ENCODE results near the gene LTBP3. TPM values are rescaled to one million over a fixed set of nuclear protein-coding genes. Genes with fewer than 3 reads are reported as not detected.
A peak's percentile ranks its signal among the peaks of the same experiment; 100 is the strongest.

Gene LTBP3
- polyA plus RNA-seq, 1 of the 3 experiments (the other 2 are of a cell fraction), result 167 TPM

DNA sequence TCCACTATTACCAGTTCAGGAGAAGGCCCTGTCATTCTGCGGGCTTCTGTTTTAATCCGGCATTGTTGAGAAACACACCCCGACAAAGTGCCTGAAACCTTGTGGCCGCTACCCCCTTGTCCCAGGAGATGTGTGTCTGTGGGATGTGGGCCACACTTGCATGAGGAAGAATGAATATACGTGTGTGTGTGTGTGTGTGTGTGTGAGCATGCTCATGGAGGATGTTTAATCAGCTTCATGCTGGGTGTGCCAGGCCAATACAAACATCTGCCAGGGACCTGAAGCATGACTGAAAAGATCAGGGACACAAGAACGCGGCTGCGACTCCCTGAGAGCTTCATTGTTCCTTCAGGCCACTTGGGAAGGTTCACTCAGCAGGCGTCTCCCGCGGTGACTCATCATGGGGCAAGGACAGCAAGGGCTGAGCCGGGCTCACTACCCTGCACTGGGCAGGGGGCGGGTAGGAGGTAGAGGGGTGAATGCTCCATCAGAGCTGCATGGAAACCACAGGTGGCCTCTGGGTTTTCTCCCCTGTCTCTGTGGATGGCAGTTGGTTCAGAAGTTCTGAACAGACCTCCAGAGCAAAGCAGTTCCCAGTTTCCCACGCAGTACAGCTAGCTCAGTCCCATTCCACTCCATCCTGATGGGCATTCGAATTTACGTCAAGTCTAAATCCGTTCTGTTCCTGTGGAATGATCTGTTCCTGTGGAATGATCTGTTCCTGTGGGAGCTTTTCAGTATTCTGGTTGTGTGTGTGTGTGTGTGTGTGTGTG, 66.4 kb downstream of the LTBP3 start:
- no peak for DNase-seq
- H2AFZ ChIP-seq (ENCODE audit: low read depth), result no peak overlapping the region
- peak overlapping the region; percentile 83 for H3K4me2 ChIP-seq
- H3K79me2 ChIP-seq (ENCODE audit: insufficient read depth), result peaks cover 75% of the 10 kb centered on the region
- H3K36me3 ChIP-seq (replicated peaks in 1 of 2; ENCODE audit: control insufficient read depth in 1 of 2, insufficient read depth in 2 of 2, low read length in 1 of 2), result no peaks in the 10 kb centered on the region
- H3K9me3 ChIP-seq, result no peaks in the 10 kb centered on the region
- ChIA-PET CTCF (interaction anchor here (0.7 to 8.3 kb wide), 12 partner anchors 11 to 76 kb away, joined by 3 to 58 read pairs (median 4); partner anchors contain the start of gene NEAT1), POLR2A (interaction anchor here (10.5 to 26.8 kb wide), 3 partner anchors 11 to 69 kb away, joined by 283 to 1027 read pairs (median 591); partner anchors contain the start of genes MALAT1 and NEAT1)
- H3K9me2 ChIP-seq, result no peaks in the 10 kb centered on the region
- H3K4me3 ChIP-seq (ENCODE audit: low read depth in 2 of 2, low read length in 1 of 2), result peak overlapping the region in 1 of 2 experiments; percentile 40; a peak in 2 of 4 replicates
- H3K27ac ChIP-seq (ENCODE audit: low read depth in 2 of 2, low read length in 1 of 2), result peak overlapping the region; percentile 88 to 100
- H3K9ac ChIP-seq, result peak overlapping the region; percentile 95
- H4K20me1 ChIP-seq (ENCODE audit: insufficient read depth), result no peaks in the 10 kb centered on the region
- peaks cover 77 to 83% of the 10 kb centered on the region in 2 experiments for H3K4me1 ChIP-seq (ENCODE audit: control insufficient read depth in 1 of 2, insufficient read depth in 2 of 2, low read depth in 1 of 2, low read length in 1 of 2)
- H3K27me3 ChIP-seq (ENCODE audit: insufficient read depth), result no peaks in the 10 kb centered on the region
- 22% methylated on average over 16 of the region's 17 CpGs for WGBS (ENCODE audit: low lambda C conversion rate)
- peaks cover 85% of the 10 kb centered on the region for H3F3A ChIP-seq (replicated peaks; ENCODE audit: insufficient read depth)
- TF ChIP-seq TEAD4 (IDR thresholded peaks at IDR 0.05; ENCODE audit: borderline replicate concordance, insufficient read depth) (no peak), EP300 (IDR thresholded peaks at IDR 0.05; ENCODE audit: borderline replicate concordance in 1 of 2, low read depth in 1 of 2, low read length in 1 of 2) (no peak; a peak in 1 of 4 replicates), FOXM1 (IDR thresholded peaks at IDR 0.05; ENCODE audit: low read depth) (no peak), FOXJ3 (CRISPR knock-in tag; IDR thresholded peaks at IDR 0.05) (no peak), JUND (IDR thresholded peaks at IDR 0.05) (peak; percentile 64), MEF2A (IDR thresholded peaks at IDR 0.05; ENCODE audit: borderline replicate concordance, low read depth) (peak; percentile 76; the same call in 1 of the 2 replicates), NRF1 (IDR thresholded peaks at IDR 0.05; ENCODE audit: low read depth, low read length) (peak; percentile 7; the same call in 1 of the 2 replicates), NFIC (IDR thresholded peaks at IDR 0.05; ENCODE audit: borderline replicate concordance) (peak; percentile 14; the same call in 1 of the 2 replicates), RXRA (IDR thresholded peaks at IDR 0.05; ENCODE audit: borderline replicate concordance, low read depth) (no peak; the same call in 1 of the 2 replicates), MXI1 (IDR thresholded peaks at IDR 0.05; ENCODE audit: low read depth, low read length) (no peak), POLR2AphosphoS5 (IDR thresholded peaks at IDR 0.05; ENCODE audit: low read depth, low read length) (peak; percentile 63; the same call in 1 of the 2 replicates), GATA2 (CRISPR knock-in tag; IDR thresholded peaks at IDR 0.05) (no peak), RFX5 (IDR thresholded peaks at IDR 0.05; ENCODE audit: low read length) (no peak), CHD2 (IDR thresholded peaks at IDR 0.05; ENCODE audit: low read length, partially characterized antibody) (no peak), RAD21 (IDR thresholded peaks at IDR 0.05; ENCODE audit: low read length) (no peak), TCF12 (IDR thresholded peaks at IDR 0.05) (peak; percentile 41)
- TF ChIP-seq, protein P1, sequence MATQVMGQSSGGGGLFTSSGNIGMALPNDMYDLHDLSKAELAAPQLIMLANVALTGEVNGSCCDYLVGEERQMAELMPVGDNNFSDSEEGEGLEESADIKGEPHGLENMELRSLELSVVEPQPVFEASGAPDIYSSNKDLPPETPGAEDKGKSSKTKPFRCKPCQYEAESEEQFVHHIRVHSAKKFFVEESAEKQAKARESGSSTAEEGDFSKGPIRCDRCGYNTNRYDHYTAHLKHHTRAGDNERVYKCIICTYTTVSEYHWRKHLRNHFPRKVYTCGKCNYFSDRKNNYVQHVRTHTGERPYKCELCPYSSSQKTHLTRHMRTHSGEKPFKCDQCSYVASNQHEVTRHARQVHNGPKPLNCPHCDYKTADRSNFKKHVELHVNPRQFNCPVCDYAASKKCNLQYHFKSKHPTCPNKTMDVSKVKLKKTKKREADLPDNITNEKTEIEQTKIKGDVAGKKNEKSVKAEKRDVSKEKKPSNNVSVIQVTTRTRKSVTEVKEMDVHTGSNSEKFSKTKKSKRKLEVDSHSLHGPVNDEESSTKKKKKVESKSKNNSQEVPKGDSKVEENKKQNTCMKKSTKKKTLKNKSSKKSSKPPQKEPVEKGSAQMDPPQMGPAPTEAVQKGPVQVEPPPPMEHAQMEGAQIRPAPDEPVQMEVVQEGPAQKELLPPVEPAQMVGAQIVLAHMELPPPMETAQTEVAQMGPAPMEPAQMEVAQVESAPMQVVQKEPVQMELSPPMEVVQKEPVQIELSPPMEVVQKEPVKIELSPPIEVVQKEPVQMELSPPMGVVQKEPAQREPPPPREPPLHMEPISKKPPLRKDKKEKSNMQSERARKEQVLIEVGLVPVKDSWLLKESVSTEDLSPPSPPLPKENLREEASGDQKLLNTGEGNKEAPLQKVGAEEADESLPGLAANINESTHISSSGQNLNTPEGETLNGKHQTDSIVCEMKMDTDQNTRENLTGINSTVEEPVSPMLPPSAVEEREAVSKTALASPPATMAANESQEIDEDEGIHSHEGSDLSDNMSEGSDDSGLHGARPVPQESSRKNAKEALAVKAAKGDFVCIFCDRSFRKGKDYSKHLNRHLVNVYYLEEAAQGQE (IDR thresholded peaks at IDR 0.05; ENCODE audit: low read depth, low read length), result 0 out of 2 replicates have a peak, but pooled peaks have one; percentile 20
- TF ChIP-seq, protein P2, sequence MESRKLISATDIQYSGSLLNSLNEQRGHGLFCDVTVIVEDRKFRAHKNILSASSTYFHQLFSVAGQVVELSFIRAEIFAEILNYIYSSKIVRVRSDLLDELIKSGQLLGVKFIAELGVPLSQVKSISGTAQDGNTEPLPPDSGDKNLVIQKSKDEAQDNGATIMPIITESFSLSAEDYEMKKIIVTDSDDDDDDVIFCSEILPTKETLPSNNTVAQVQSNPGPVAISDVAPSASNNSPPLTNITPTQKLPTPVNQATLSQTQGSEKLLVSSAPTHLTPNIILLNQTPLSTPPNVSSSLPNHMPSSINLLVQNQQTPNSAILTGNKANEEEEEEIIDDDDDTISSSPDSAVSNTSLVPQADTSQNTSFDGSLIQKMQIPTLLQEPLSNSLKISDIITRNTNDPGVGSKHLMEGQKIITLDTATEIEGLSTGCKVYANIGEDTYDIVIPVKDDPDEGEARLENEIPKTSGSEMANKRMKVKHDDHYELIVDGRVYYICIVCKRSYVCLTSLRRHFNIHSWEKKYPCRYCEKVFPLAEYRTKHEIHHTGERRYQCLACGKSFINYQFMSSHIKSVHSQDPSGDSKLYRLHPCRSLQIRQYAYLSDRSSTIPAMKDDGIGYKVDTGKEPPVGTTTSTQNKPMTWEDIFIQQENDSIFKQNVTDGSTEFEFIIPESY (IDR thresholded peaks at IDR 0.05; ENCODE audit: borderline replicate concordance, low read depth), result no peak
- TF ChIP-seq, protein P3, sequence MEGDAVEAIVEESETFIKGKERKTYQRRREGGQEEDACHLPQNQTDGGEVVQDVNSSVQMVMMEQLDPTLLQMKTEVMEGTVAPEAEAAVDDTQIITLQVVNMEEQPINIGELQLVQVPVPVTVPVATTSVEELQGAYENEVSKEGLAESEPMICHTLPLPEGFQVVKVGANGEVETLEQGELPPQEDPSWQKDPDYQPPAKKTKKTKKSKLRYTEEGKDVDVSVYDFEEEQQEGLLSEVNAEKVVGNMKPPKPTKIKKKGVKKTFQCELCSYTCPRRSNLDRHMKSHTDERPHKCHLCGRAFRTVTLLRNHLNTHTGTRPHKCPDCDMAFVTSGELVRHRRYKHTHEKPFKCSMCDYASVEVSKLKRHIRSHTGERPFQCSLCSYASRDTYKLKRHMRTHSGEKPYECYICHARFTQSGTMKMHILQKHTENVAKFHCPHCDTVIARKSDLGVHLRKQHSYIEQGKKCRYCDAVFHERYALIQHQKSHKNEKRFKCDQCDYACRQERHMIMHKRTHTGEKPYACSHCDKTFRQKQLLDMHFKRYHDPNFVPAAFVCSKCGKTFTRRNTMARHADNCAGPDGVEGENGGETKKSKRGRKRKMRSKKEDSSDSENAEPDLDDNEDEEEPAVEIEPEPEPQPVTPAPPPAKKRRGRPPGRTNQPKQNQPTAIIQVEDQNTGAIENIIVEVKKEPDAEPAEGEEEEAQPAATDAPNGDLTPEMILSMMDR (IDR thresholded peaks at IDR 0.05), result no peak
- TF ChIP-seq, protein P4, sequence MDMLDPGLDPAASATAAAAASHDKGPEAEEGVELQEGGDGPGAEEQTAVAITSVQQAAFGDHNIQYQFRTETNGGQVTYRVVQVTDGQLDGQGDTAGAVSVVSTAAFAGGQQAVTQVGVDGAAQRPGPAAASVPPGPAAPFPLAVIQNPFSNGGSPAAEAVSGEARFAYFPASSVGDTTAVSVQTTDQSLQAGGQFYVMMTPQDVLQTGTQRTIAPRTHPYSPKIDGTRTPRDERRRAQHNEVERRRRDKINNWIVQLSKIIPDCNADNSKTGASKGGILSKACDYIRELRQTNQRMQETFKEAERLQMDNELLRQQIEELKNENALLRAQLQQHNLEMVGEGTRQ (IDR thresholded peaks at IDR 0.05; ENCODE audit: borderline replicate concordance, low read depth, low read length), result no peak
- TF ChIP-seq, protein P5, sequence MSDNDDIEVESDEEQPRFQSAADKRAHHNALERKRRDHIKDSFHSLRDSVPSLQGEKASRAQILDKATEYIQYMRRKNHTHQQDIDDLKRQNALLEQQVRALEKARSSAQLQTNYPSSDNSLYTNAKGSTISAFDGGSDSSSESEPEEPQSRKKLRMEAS (IDR thresholded peaks at IDR 0.05; ENCODE audit: low read depth), result no peak
- TF ChIP-seq, protein P6, sequence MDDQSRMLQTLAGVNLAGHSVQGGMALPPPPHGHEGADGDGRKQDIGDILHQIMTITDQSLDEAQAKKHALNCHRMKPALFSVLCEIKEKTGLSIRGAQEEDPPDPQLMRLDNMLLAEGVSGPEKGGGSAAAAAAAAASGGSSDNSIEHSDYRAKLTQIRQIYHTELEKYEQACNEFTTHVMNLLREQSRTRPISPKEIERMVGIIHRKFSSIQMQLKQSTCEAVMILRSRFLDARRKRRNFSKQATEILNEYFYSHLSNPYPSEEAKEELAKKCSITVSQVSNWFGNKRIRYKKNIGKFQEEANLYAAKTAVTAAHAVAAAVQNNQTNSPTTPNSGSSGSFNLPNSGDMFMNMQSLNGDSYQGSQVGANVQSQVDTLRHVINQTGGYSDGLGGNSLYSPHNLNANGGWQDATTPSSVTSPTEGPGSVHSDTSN (IDR thresholded peaks at IDR 0.05), result peak; percentile 25
